DOHH2 (cell line): ENCODE data around the gene NIM1K.

Experiments
- H3F3A ChIP-seq: fragments of 200-600 bp; sonication (generic), shearing (Covaris generic); 2 replicates; pipeline ENCODE4 v1.6.0; 2016; ENCODE audit warnings: antibody characterized with exemption, mild to moderate bottlenecking; ENCODE audit not compliant: control insufficient read depth, insufficient read depth
- H3K27ac ChIP-seq: fragments of 200-600 bp; sonication (generic); 2 replicates; pipeline ENCODE4 v1.5.1; 2014; ENCODE audit warnings: low read depth, mild to moderate bottlenecking, low read length, moderate library complexity
- H3K27me3 ChIP-seq: fragments of 200-600 bp; sonication (generic); 2 replicates; pipeline ENCODE4 v1.6.1; 2014; ENCODE audit warnings: mild to moderate bottlenecking, low read length, mixed read lengths; ENCODE audit not compliant: control insufficient read depth
- H3K36me3 ChIP-seq: fragments of 200-600 bp; sonication (generic); 2 replicates; pipeline ENCODE4 v1.6.1; 2014; ENCODE audit warnings: mild to moderate bottlenecking, low read length, moderate library complexity, mixed read lengths; ENCODE audit not compliant: control insufficient read depth
- H3K4me1 ChIP-seq: fragments of 200-600 bp; sonication (generic); 2 replicates; pipeline ENCODE4 v1.6.1; 2014; ENCODE audit warnings: mild to moderate bottlenecking, low read length, mixed read lengths; ENCODE audit not compliant: control insufficient read depth
- H3K4me2 ChIP-seq: fragments of 200-600 bp; sonication (generic); 2 replicates; pipeline ENCODE4 v1.6.0; 2014; ENCODE audit warnings: mild to moderate bottlenecking, low read length, moderate library complexity
- H3K4me3 ChIP-seq: fragments of 200-600 bp; sonication (generic); 2 replicates; pipeline ENCODE4 v1.5.1; 2014; ENCODE audit warnings: mild to moderate bottlenecking, low read length, mixed read lengths
- H3K79me2 ChIP-seq: fragments of 200-600 bp; sonication (generic); 2 replicates; pipeline ENCODE4 v1.6.1; 2014; ENCODE audit warnings: mild to moderate bottlenecking, low read length, mixed read lengths; ENCODE audit not compliant: control insufficient read depth
- H3K9me2 ChIP-seq: fragments of 200-600 bp; sonication (generic); replicated peaks from 2 replicates; pipeline ENCODE4 v1.6.1; 2014; ENCODE audit warnings: mild to moderate bottlenecking, low read length, mixed read lengths; ENCODE audit not compliant: control insufficient read depth
- H3K9me3 ChIP-seq: fragments of 200-600 bp; sonication (generic); 2 replicates; pipeline ENCODE4 v1.6.1; 2014; ENCODE audit warnings: antibody characterized with exemption, low read length, mixed read lengths; ENCODE audit not compliant: control insufficient read depth, insufficient read depth
- H4K20me1 ChIP-seq: fragments of 200-600 bp; sonication (generic); 2 replicates; pipeline ENCODE4 v1.6.0; 2014; ENCODE audit warnings: low read depth, mild to moderate bottlenecking, antibody characterized with exemption, low read length, moderate library complexity; ENCODE audit not compliant: control insufficient read depth, insufficient read depth
- CTCF ChIP-seq: fragments of 200-600 bp; sonication (generic); IDR thresholded peaks from one replicate; pipeline ENCODE4 v1.5.1; 2014; ENCODE audit warnings: antibody characterized with exemption, mild to moderate bottlenecking, low read depth, low read length; ENCODE audit not compliant: poor library complexity, severe bottlenecking
- EZH2phosphoT487 ChIP-seq: fragments of 200-600 bp; sonication (generic); IDR thresholded peaks from 2 replicates; pipeline ENCODE4 v1.6.1; 2017; ENCODE audit warnings: borderline replicate concordance, mild to moderate bottlenecking, antibody characterized with exemption, low read length, moderate library complexity, mixed read lengths

NIM1K gene

GRCh38 chr5:43288269-43288831, 96.3 kb downstream of the NIM1K start:
- Histone ChIP-seq H3K27ac (no peak overlapping the region), H4K20me1 (peaks cover 3% of the 10 kb centered on the region), H3F3A (peaks cover 44% of the 10 kb centered on the region), H3K79me2 (no peaks in the 10 kb centered on the region), H3K9me2 (no peaks in the 10 kb centered on the region), H3K4me2 (no peak overlapping the region), H3K27me3 (no peaks in the 10 kb centered on the region), H3K9me3 (no peaks in the 10 kb centered on the region), H3K4me1 (no peaks in the 10 kb centered on the region), H3K36me3 (peaks cover 61% of the 10 kb centered on the region), H3K4me3 (no peak overlapping the region)
- TF ChIP-seq EZH2phosphoT487, result no peak
- TF ChIP-seq CTCF, result no peak

DNA sequence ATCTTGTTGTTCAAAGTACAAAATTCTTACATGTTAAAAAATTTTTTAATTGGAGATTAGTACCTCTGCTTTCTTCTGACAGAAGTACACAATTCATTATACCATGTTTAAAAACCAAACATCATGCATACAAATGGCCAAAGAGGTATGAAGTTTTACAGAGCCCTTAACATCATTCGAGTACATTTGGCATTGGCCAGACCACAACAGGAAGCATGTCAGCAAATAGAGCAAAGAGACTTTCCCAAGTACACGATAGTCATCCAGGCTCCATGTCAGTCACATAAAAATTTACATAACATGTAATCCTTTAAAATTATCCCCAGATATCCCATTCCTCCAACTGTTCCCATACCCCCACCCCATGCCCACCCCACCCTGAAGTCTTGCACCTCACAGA, 98.7 kb downstream of the NIM1K start:
- Histone ChIP-seq H3K36me3 (peaks cover 85% of the 10 kb centered on the region), H4K20me1 (peaks cover 16% of the 10 kb centered on the region), H3K4me1 (no peaks in the 10 kb centered on the region), H3K4me3 (no peak overlapping the region), H3K9me2 (no peaks in the 10 kb centered on the region), H3K4me2 (no peak overlapping the region), H3K27me3 (no peaks in the 10 kb centered on the region), H3K27ac (no peak overlapping the region), H3K79me2 (peaks cover 8% of the 10 kb centered on the region), H3F3A (peaks cover 52% of the 10 kb centered on the region), H3K9me3 (no peaks in the 10 kb centered on the region)
- TF ChIP-seq EZH2phosphoT487 (no peak), CTCF (no peak)

DNA sequence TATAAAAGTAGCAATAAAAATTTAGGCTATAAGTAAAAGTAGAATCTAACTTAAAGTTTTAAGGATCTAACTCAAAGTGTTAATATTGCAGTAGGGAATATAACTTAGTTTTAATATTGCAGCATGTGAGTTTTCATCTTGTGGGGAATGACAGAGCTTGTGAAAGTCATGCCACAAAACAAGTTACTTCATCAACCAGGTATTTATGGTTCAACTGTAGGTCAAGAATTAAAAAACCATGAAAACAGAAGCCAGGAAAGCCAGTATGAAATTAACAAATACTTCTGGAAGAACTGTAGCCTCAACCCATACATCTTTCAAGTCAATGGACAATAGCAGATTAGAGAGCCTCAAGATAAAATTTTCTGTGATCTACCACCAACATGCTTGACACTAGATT, 102.2 kb downstream of the NIM1K start:
- Histone ChIP-seq H3K4me1 (no peaks in the 10 kb centered on the region), H3F3A (peaks cover 27% of the 10 kb centered on the region), H3K36me3 (peaks cover 98% of the 10 kb centered on the region), H3K27ac (no peak overlapping the region), H4K20me1 (peaks cover 28% of the 10 kb centered on the region), H3K79me2 (peaks cover 33% of the 10 kb centered on the region), H3K4me3 (no peak overlapping the region), H3K9me3 (no peaks in the 10 kb centered on the region), H3K4me2 (no peak overlapping the region), H3K9me2 (no peaks in the 10 kb centered on the region), H3K27me3 (no peaks in the 10 kb centered on the region)
- no peak for TF ChIP-seq CTCF

DNA sequence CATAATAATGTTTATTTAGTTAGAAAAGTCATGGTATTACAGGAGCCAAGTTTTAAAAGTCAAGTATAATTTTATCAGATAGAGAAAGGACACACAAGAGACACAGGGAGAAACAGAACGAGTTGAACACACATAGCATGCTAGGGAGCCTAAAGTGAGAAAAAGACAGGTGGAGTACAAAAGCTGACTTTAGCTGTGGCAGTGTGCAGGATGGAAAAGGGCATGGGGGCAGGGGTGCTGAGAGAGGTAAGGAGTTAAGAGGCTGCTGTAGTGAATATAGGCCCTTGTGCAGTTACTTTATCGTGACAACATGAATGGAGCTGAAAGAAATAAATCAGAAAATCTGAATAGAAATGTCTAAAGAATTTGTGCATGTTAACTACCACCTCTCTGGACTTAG, 103.2 kb downstream of the NIM1K start:
- peaks cover 98% of the 10 kb centered on the region for H3K36me3 ChIP-seq

More for the DNA sequence above, 103.2 kb downstream of the NIM1K start:
- Histone ChIP-seq H3K27me3 (no peaks in the 10 kb centered on the region), H3K4me2 (no peak overlapping the region), H3K9me2 (no peaks in the 10 kb centered on the region), H3K9me3 (no peaks in the 10 kb centered on the region), H3F3A (peaks cover 19% of the 10 kb centered on the region), H3K4me3 (no peak overlapping the region), H3K4me1 (no peaks in the 10 kb centered on the region), H3K79me2 (peaks cover 43% of the 10 kb centered on the region), H3K27ac (no peak overlapping the region), H4K20me1 (peaks cover 32% of the 10 kb centered on the region)
- TF ChIP-seq EZH2phosphoT487 (no peak), CTCF (no peak)
